ENCODE data around the gene GALM.
A peak's percentile ranks its signal among the peaks of the same experiment; 100 is the strongest.

The GALM gene

GRCh38 chr2:38763228-38763627 lies 97.3 kb downstream of the GALM start:
- TF ChIP-seq, protein P1, sequence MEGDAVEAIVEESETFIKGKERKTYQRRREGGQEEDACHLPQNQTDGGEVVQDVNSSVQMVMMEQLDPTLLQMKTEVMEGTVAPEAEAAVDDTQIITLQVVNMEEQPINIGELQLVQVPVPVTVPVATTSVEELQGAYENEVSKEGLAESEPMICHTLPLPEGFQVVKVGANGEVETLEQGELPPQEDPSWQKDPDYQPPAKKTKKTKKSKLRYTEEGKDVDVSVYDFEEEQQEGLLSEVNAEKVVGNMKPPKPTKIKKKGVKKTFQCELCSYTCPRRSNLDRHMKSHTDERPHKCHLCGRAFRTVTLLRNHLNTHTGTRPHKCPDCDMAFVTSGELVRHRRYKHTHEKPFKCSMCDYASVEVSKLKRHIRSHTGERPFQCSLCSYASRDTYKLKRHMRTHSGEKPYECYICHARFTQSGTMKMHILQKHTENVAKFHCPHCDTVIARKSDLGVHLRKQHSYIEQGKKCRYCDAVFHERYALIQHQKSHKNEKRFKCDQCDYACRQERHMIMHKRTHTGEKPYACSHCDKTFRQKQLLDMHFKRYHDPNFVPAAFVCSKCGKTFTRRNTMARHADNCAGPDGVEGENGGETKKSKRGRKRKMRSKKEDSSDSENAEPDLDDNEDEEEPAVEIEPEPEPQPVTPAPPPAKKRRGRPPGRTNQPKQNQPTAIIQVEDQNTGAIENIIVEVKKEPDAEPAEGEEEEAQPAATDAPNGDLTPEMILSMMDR (conservative IDR thresholded peaks at IDR 0.05; ENCODE audit: low read length), result no peak
- no peak overlapping the region for H3K4me3 ChIP-seq (ENCODE audit: low read length)

GRCh38 chr2:38763728-38764127 lies 97.8 kb downstream of the GALM start:
- DNase-seq (ENCODE audit: low read depth), result no peak
- no peak overlapping the region for H3K4me3 ChIP-seq (ENCODE audit: low read length)
- TF ChIP-seq, protein P1 (conservative IDR thresholded peaks at IDR 0.05; ENCODE audit: low read length), result no peak

More at GRCh38 chr2:38763228-38763627, 97.3 kb downstream of the GALM start:
- no peak for DNase-seq (ENCODE audit: low read depth)

- no peak overlapping the region for H3K4me3 ChIP-seq (ENCODE audit: low read length)
- TF ChIP-seq, protein P1 (conservative IDR thresholded peaks at IDR 0.05; ENCODE audit: low read length), result no peak
- peak; percentile 77 for DNase-seq (ENCODE audit: low read depth)
Observed at GRCh38 chr2:38765149-38765548, 99.2 kb downstream of the GALM start.

DNA sequence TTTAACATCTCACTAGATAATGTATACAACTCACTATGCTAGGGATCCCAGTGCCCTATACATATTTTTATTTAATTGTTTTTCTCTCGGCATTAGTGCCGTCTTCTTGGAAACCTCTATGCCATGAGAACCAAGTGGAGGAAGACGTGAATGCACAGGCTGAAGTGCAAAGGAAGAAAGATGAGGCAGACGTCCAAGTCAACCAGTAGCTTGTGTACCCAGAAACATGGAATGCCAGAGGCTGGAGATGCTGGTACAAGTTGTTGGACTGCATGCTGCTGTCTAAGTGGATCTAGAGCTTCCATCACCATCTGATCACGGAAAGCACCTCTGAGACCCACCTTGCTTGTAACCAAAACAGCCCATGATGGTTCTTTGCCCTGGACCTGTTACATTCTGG lies 99.6 kb downstream of the GALM start:
- H3K4me3 ChIP-seq (ENCODE audit: low read length), result no peak overlapping the region
- TF ChIP-seq, protein P1 (conservative IDR thresholded peaks at IDR 0.05; ENCODE audit: low read length), result no peak
- no peak for DNase-seq (ENCODE audit: low read depth)

- no peak overlapping the region for H3K4me3 ChIP-seq (ENCODE audit: low read length)
- TF ChIP-seq, protein P1 (conservative IDR thresholded peaks at IDR 0.05; ENCODE audit: low read length), result no peak
- DNase-seq (ENCODE audit: low read depth), result peak; percentile 62
Observed at GRCh38 chr2:38771632-38772031, 105.7 kb downstream of the GALM start.

- TF ChIP-seq, protein P1 (conservative IDR thresholded peaks at IDR 0.05; ENCODE audit: low read length), result no peak
- DNase-seq (ENCODE audit: low read depth), result no peak
- H3K4me3 ChIP-seq (ENCODE audit: low read length), result no peak overlapping the region
Observed at GRCh38 chr2:38775097-38775920, 109.4 kb downstream of the GALM start.

DNA sequence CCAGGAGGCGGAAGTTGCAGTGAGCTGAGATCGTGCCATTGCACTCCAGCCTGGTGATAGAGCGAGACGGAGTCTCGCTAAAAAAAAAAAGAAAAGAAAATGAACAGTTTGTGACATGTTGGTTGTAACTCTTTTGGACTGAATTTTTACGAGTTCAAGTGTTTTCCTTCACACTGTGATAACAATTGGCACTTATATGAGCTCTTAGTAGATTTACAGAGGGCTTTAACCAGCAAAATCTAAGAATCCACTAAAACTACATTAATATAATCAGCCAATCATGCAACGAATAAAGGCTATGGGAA lies 110.0 kb downstream of the GALM start:
- no peak overlapping the region for H3K4me3 ChIP-seq (ENCODE audit: low read length)
- no peak for DNase-seq (ENCODE audit: low read depth)
- TF ChIP-seq, protein P1 (conservative IDR thresholded peaks at IDR 0.05; ENCODE audit: low read length), result no peak

Measured in AG10803 (cell line).